CD14-positive monocyte (primary cell): ENCODE results near the gene ULBP2. TPM values are rescaled to one million over a fixed set of nuclear protein-coding genes. Genes with fewer than 3 reads are reported as not detected.
A peak's percentile ranks its signal among the peaks of the same experiment; 100 is the strongest.
"Not testable (repeated sequence)": the region's sequence is repeated elsewhere in the genome, so short reads cannot be mapped to it uniquely, and the experiment has no call there.

Source experiments
- DNase-seq, 3 donors: peaks; one replicate each; pipeline ENCODE4 v3.0.0-alpha.2; 2011 to 2022
- H2AFZ ChIP-seq: 2 replicates; pipeline ENCODE4 v1.6.0; 2012; ENCODE audit warnings: mild to moderate bottlenecking, low read depth, low read length, inconsistent platforms; ENCODE audit not compliant: insufficient read depth, poor library complexity, severe bottlenecking
- H3K27ac ChIP-seq, 2 donors: 1 replicate in 1 of 2; 2 replicates in 1 of 2; pipeline ENCODE4 v1.5.1; 2012 to 2013; ENCODE audit warnings: low read length in 2 of 2, control low read depth in 1 of 2, inconsistent platforms in 1 of 2, low read depth in 1 of 2, mild to moderate bottlenecking in 1 of 2
- H3K27me3 ChIP-seq, 2 donors: one replicate each; pipeline versions ENCODE4 v1.6.0 to v1.6.1; 2011 to 2013; ENCODE audit warnings: low read length in 2 of 2; ENCODE audit not compliant: control insufficient read depth in 2 of 2, insufficient read depth in 2 of 2
- H3K36me3 ChIP-seq, 2 donors: replicated peaks in 1 of 2; 1 replicate in 1 of 2; 2 replicates in 1 of 2; pipeline versions ENCODE4 v1.5.1 to v1.6.1; 2012 to 2013; ENCODE audit warnings: low read length in 2 of 2, control low read depth in 1 of 2, inconsistent platforms in 1 of 2, mild to moderate bottlenecking in 1 of 2; ENCODE audit not compliant: insufficient read depth in 2 of 2, control insufficient read depth in 1 of 2
- H3K4me1 ChIP-seq, 2 donors: 1 replicate in 1 of 2; 2 replicates in 1 of 2; pipeline versions ENCODE4 v1.5.1 to v1.6.1; 2012 to 2013; ENCODE audit warnings: low read length in 2 of 2, control low read depth in 1 of 2, inconsistent platforms in 1 of 2, mild to moderate bottlenecking in 1 of 2, moderate library complexity in 1 of 2; ENCODE audit not compliant: insufficient read depth in 2 of 2, control insufficient read depth in 1 of 2
- H3K4me2 ChIP-seq: replicated peaks from 2 replicates; pipeline ENCODE3; 2012; ENCODE audit warnings: low read length, moderate library complexity, mild to moderate bottlenecking; ENCODE audit not compliant: poor library complexity, severe bottlenecking; ENCODE audit errors: extremely low read depth
- H3K4me3 ChIP-seq, 3 experiments: fragments of 200-600 bp in 1 of 3; sonication (generic) in 1 of 3; replicated peaks in 1 of 3; 1 replicate in 2 of 3; 2 replicates in 1 of 3; pipeline ENCODE4 v1.5.1; 2011 to 2013; ENCODE audit warnings: low read length in 3 of 3, mild to moderate bottlenecking in 3 of 3, control low read depth in 2 of 3, low read depth in 2 of 3, inconsistent platforms in 1 of 3, moderate library complexity in 1 of 3
- H3K79me2 ChIP-seq: 2 replicates; pipeline ENCODE4 v1.6.0; 2012; ENCODE audit warnings: mild to moderate bottlenecking, control low read depth, inconsistent platforms, low read length, moderate library complexity; ENCODE audit not compliant: insufficient read depth
- H3K9ac ChIP-seq: 2 replicates; pipeline ENCODE4 v1.6.0; 2017; ENCODE audit warnings: low read length, mild to moderate bottlenecking; ENCODE audit not compliant: insufficient read depth, poor library complexity, severe bottlenecking
- H3K9me3 ChIP-seq, 2 donors: replicated peaks in 1 of 2; 1 replicate in 1 of 2; 2 replicates in 1 of 2; pipeline versions ENCODE4 v1.5.1 to v1.6.1; 2012 to 2013; ENCODE audit warnings: low read length in 2 of 2, control low read depth in 1 of 2; ENCODE audit not compliant: control insufficient read depth in 1 of 2, insufficient read depth in 1 of 2
- H4K20me1 ChIP-seq: 2 replicates; pipeline ENCODE4 v1.6.0; 2012; ENCODE audit warnings: mild to moderate bottlenecking, low read length, control low read depth, moderate library complexity; ENCODE audit not compliant: insufficient read depth
- H3K27ac Mint-ChIP-seq, 7 donors: one replicate each; pipeline ENCODE4 v1.8.0; 2020; ENCODE audit warnings: mild to moderate bottlenecking in 7 of 7, mixed read lengths in 7 of 7, moderate library complexity in 6 of 7, inconsistent platforms in 2 of 7
- H3K27me3 Mint-ChIP-seq, 3 donors: one replicate each; pipeline ENCODE4 v1.8.0; 2021 to 2022; ENCODE audit warnings: low read depth in 3 of 3, mild to moderate bottlenecking in 3 of 3, mixed read lengths in 3 of 3, moderate library complexity in 3 of 3, inconsistent platforms in 1 of 3
- H3K36me3 Mint-ChIP-seq, 2 donors: one replicate each; pipeline ENCODE4 v1.8.0; 2020; ENCODE audit warnings: mixed read lengths in 2 of 2, inconsistent platforms in 1 of 2, mild to moderate bottlenecking in 1 of 2
- H3K4me1 Mint-ChIP-seq: one replicate; pipeline ENCODE4 v1.8.0; 2020; ENCODE audit warnings: mild to moderate bottlenecking, mixed read lengths
- H3K4me3 Mint-ChIP-seq, 2 donors: one replicate each; pipeline ENCODE4 v1.8.0; 2020; ENCODE audit warnings: mild to moderate bottlenecking in 2 of 2, mixed read lengths in 2 of 2, moderate library complexity in 1 of 2
- H3K9me3 Mint-ChIP-seq, 7 donors: one replicate each; pipeline ENCODE4 v1.8.0; 2020 to 2022; ENCODE audit warnings: mixed read lengths in 7 of 7, mild to moderate bottlenecking in 6 of 7, moderate library complexity in 6 of 7, inconsistent platforms in 2 of 7
- WGBS: methylation state at CpG from one replicate; pipeline ENCODE4 v1.1.5; 2013; ENCODE audit warnings: missing lambda C conversion rate; ENCODE audit not compliant: insufficient coverage; 5-methylcytosine and 5-hydroxymethylcytosine counted together
- intact Hi-C, 2 donors: fragments of 100-400 bp; cut with micrococcal nuclease; formaldehyde crosslinking; loops; one replicate each; pipeline versions ENCODE4 v1.15.0 to v1.15.1; 2023
- polyA plus RNA-seq, 3 donors: library from polyadenylated mRNA; depleted of rRNA in 1 of 3; unstranded in 2 of 3; stranded (reverse) in 1 of 3; fragments of 300-500 nt in 2 of 3; fragments of >200 nt in 1 of 3; fragmentation: Illumina TruSeq in 2 of 3; gene quantifications; 1 replicate in 2 of 3; 2 replicates in 1 of 3; pipeline ENCODE4 v1.2.3, GENCODE V29; 2012 to 2021
- TF ChIP-seq, protein P1 (sequence below): fragments of 200-600 bp; IDR thresholded peaks from one replicate; pipeline ENCODE4 v1.8.0; 2022; ENCODE audit warnings: antibody characterized with exemption, mild to moderate bottlenecking

The ULBP2 gene
- polyA plus RNA-seq, 3 donors, result 0.31 to 0.49 TPM; not detected in 1

DNA sequence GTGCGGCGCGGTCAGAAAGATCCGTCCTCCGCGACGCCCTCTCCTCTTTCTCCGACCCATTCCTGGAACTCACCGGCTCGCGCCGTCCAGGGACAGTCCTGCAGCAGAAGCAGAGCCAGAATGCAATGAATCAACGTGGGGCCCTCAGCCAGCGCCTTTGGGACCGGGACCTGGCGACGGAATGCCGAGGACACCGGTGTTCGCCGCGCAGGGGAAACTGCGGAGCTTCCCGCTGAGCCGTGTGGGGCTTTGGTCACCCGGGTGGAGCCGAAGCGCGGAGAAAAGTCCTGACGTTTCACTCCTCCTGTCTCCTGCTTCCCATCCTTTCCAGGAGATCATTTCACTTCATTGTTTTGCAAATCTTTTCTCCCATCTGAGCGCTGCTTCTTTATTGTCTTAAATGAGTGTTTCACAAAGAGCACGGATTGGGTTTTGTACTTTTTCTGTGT is 48.4 kb downstream of the ULBP2 start:
- H4K20me1 ChIP-seq, result no peaks in the 10 kb centered on the region
- Mint-ChIP-seq H3K4me3 (peak overlapping the region; percentile 53 to 91), H3K36me3 (peaks cover 7 to 24% of the 10 kb centered on the region in 2 donors), H3K27ac (peak overlapping the region in 1 of 7 donors; percentile 14), H3K4me1 (peaks cover 22% of the 10 kb centered on the region), H3K27me3 (peaks cover 94 to 96% (median 95%) of the 10 kb centered on the region in 3 donors), H3K9me3 (peaks cover 5 to 54% (median 36%) of the 10 kb centered on the region in 7 donors)
- intact Hi-C loops, result no loop called here
- H3K79me2 ChIP-seq, result no peaks in the 10 kb centered on the region
- WGBS, result 7% methylated on average over 31 of the region's 32 CpGs
- TF ChIP-seq, protein P1, sequence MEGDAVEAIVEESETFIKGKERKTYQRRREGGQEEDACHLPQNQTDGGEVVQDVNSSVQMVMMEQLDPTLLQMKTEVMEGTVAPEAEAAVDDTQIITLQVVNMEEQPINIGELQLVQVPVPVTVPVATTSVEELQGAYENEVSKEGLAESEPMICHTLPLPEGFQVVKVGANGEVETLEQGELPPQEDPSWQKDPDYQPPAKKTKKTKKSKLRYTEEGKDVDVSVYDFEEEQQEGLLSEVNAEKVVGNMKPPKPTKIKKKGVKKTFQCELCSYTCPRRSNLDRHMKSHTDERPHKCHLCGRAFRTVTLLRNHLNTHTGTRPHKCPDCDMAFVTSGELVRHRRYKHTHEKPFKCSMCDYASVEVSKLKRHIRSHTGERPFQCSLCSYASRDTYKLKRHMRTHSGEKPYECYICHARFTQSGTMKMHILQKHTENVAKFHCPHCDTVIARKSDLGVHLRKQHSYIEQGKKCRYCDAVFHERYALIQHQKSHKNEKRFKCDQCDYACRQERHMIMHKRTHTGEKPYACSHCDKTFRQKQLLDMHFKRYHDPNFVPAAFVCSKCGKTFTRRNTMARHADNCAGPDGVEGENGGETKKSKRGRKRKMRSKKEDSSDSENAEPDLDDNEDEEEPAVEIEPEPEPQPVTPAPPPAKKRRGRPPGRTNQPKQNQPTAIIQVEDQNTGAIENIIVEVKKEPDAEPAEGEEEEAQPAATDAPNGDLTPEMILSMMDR, result no peak
- H2AFZ ChIP-seq, result no peak overlapping the region
- peaks cover 18 to 21% of the 10 kb centered on the region in 2 donors for H3K4me1 ChIP-seq
- peaks cover 93 to 100% of the 10 kb centered on the region in 2 donors for H3K27me3 ChIP-seq
- DNase-seq, result no peak
- H3K9ac ChIP-seq, result no peak overlapping the region
- H3K4me3 ChIP-seq, result peak overlapping the region in 1 of 3 experiments; percentile 64
- H3K4me2 ChIP-seq, result peak overlapping the region; percentile 74
- H3K36me3 ChIP-seq, result no peaks in the 10 kb centered on the region
- H3K27ac ChIP-seq, result no peak overlapping the region
- H3K9me3 ChIP-seq, result peaks cover 9 to 49% of the 10 kb centered on the region in 2 donors

GRCh38 chr6:149990661-149991471 is 49.1 kb downstream of the ULBP2 start:
- H3K27me3 ChIP-seq, result peaks cover 87 to 100% of the 10 kb centered on the region in 2 donors

DNA sequence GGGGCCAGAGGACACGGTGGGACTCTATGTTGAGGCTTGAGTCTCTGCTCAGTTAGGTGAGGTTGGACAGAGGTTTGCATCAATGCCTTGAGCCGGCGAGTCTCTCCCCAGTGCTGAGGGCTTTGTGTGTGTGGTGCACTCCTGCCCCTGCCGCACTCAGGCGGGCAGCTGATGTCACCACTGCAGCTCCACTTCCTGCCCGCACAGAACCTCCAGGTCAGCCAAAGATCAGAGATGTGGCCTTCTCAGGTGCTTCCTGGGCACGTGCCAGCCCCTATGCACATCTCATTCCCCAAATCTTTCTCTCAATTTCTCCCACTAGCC is 49.6 kb downstream of the ULBP2 start:
- Histone ChIP-seq H3K27me3 (peaks cover 82 to 98% of the 10 kb centered on the region in 2 donors), H3K4me1 (peaks cover 18 to 21% of the 10 kb centered on the region in 2 donors), H3K9me3 (peaks cover 9 to 49% of the 10 kb centered on the region in 2 donors)
- H3K36me3 ChIP-seq, H3K4me3 ChIP-seq, H3K79me2 ChIP-seq, intact Hi-C loops, H3K4me2 ChIP-seq, H4K20me1 ChIP-seq, H3K27ac ChIP-seq, DNase-seq, H3K9ac ChIP-seq, H3K27ac Mint-ChIP-seq, H2AFZ ChIP-seq: not testable (repeated sequence)
- Mint-ChIP-seq H3K9me3 (peaks cover 5 to 45% (median 36%) of the 10 kb centered on the region in 7 donors), H3K27me3 (peaks cover 87 to 94% (median 92%) of the 10 kb centered on the region in 3 donors), H3K36me3 (peaks cover 7 to 19% of the 10 kb centered on the region in 2 donors), H3K4me3 (peak overlapping the region in 1 of 2 donors; percentile 91), H3K4me1 (peaks cover 22% of the 10 kb centered on the region)
- 0% methylated on average over 5 of the region's 7 CpGs for WGBS

More at GRCh38 chr6:149990661-149991471, 49.1 kb downstream of the ULBP2 start:
- Histone ChIP-seq H4K20me1 (no peaks in the 10 kb centered on the region), H3K79me2 (no peaks in the 10 kb centered on the region), H3K4me2 (peak overlapping the region; percentile 74), H3K4me3 (peak overlapping the region in 1 of 3 experiments; percentile 64), H3K4me1 (peaks cover 18 to 21% of the 10 kb centered on the region in 2 donors), H3K36me3 (no peaks in the 10 kb centered on the region), H3K27ac (no peak overlapping the region), H3K9me3 (peaks cover 9 to 49% of the 10 kb centered on the region in 2 donors), H2AFZ (peak overlapping the region; percentile 70), H3K9ac (no peak overlapping the region)
- Mint-ChIP-seq H3K4me3 (peak overlapping the region; percentile 53 to 91), H3K9me3 (peaks cover 5 to 49% (median 36%) of the 10 kb centered on the region in 7 donors), H3K27ac (peak overlapping the region in 1 of 7 donors; percentile 14), H3K4me1 (peaks cover 22% of the 10 kb centered on the region), H3K27me3 (peaks cover 90 to 96% (median 95%) of the 10 kb centered on the region in 3 donors), H3K36me3 (peaks cover 7 to 19% of the 10 kb centered on the region in 2 donors)
- intact Hi-C loops, result no loop called here
- TF ChIP-seq, protein P1, result no peak
- under 1% methylated on average over 46 of the region's 49 CpGs for WGBS
- peak in 1 of 3 donors; percentile 25 for DNase-seq
